T-helper 2 cell treated with Interferon-gamma antibody and Interleukin-4, amounts not matched to agents 5 μg/mL and 100 μg/mL, for 36 hours (primary cell): ENCODE measurements around the gene VAV3.

Experiments
- DNase-seq: peaks from one replicate; pipeline ENCODE4 v3.0.0; 2021; ENCODE audit warnings: low spot score
- H3K27ac Mint-ChIP-seq: one replicate; pipeline ENCODE4 v1.8.0; 2021; ENCODE audit warnings: mild to moderate bottlenecking, mixed read lengths
- H3K27me3 Mint-ChIP-seq: one replicate; pipeline ENCODE4 v1.8.0; 2021; ENCODE audit warnings: low read depth, mixed read lengths
- H3K36me3 Mint-ChIP-seq: one replicate; pipeline ENCODE4 v1.8.0; 2021; ENCODE audit warnings: low read depth, mixed read lengths
- H3K4me1 Mint-ChIP-seq: one replicate; pipeline ENCODE4 v1.8.0; 2021; ENCODE audit warnings: low read depth, mixed read lengths
- H3K4me3 Mint-ChIP-seq: one replicate; pipeline ENCODE4 v1.8.0; 2022; ENCODE audit warnings: mild to moderate bottlenecking, moderate library complexity, mixed read lengths
- H3K9me3 Mint-ChIP-seq: one replicate; pipeline ENCODE4 v1.8.0; 2021; ENCODE audit warnings: mixed read lengths

Gene VAV3

DNA sequence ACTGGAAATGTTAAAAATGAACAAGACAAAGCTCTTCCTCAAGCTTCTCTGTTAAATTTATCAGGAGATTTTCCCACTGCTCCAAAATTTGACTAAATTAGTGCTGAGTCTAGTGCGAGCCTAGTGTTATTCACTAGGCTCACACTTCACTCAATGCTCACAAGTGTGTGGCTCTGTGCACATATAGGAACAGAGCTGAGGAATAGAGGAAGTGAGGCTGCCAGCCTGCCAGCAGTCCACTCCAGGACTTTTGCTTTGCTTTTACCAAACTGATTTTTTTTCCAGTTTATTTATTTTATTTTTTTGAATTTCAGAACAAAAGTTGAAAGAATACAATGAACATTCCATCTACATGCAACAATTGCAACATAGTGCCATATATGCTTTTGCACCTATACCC is 87.2 kb downstream of the VAV3 start:
- DNase-seq = no peak
- H3K27ac Mint-ChIP-seq = no peak overlapping the region
- peaks cover 4% of the 10 kb centered on the region for H3K36me3 Mint-ChIP-seq
- peaks cover 3% of the 10 kb centered on the region for H3K4me1 Mint-ChIP-seq
- H3K4me3 Mint-ChIP-seq = no peak overlapping the region
- H3K9me3 Mint-ChIP-seq = peaks cover 5% of the 10 kb centered on the region
- H3K27me3 Mint-ChIP-seq = peaks cover 1% of the 10 kb centered on the region

DNA sequence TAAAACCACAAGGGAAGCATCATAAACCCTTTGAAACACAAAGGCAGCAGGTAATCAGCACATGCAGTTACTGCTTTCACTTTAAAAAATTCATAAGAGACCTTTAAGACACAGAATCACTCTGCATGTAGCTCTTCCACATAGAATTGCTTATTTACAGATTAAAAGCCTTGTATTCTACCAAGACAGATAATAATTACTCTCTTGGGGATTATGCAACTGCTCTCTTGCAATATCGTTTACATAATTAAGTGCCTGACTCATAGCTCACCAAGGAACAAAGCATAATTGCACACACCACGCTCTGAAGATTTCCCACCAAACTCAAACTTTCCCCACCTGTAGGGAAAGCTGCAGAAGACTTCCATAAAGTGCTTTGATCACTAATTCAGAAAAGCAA is 87.9 kb downstream of the VAV3 start:
- H3K36me3 Mint-ChIP-seq = peaks cover 4% of the 10 kb centered on the region
- H3K27ac Mint-ChIP-seq = no peak overlapping the region
- H3K27me3 Mint-ChIP-seq = no peaks in the 10 kb centered on the region
- H3K4me3 Mint-ChIP-seq = no peak overlapping the region
- peaks cover 3% of the 10 kb centered on the region for H3K4me1 Mint-ChIP-seq
- H3K9me3 Mint-ChIP-seq = peaks cover 5% of the 10 kb centered on the region
- DNase-seq = no peak

DNA sequence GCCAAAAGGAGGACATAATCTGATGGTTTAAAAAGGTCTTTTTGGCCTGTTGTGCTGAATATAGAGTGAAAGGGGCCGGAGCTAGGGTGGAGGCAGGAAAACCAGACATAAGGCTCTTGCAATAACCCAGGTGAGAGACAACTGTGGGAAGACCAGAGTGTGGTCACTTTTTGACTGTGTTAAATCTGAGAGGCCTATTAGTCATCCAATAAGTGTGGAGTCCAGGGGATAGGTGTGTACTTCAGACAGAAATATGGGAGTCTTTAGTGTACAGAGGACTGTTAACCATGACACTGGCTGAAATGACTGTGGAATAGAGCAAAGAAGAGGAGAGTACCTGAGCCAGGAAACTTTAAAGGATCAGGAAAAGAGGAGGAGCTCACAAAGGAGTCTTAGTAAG is 89.3 kb downstream of the VAV3 start:
- Mint-ChIP-seq H3K27me3 (no peaks in the 10 kb centered on the region), H3K4me1 (peaks cover 7% of the 10 kb centered on the region), H3K9me3 (peaks cover 5% of the 10 kb centered on the region), H3K4me3 (no peak overlapping the region), H3K27ac (no peak overlapping the region), H3K36me3 (peaks cover 4% of the 10 kb centered on the region)
- DNase-seq = no peak

DNA sequence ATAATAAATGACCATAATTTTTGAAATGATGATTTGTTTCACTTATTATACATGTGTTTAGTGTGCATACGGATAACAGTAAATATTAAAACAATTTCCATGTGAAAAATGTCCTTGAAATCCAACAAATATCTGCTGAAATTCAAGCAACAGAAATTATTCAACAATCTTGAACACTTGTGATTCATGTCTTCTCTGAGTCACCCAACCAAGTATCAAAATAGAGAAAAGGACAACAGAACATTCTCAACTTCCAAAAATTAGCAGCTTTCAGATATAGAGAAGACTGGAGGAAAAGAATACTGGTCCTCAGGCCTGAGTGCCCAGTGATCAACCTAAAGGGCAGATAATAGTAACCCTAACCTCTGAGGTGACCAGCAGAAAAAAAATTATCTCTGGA is 90.8 kb downstream of the VAV3 start:
- Mint-ChIP-seq H3K27me3 (no peaks in the 10 kb centered on the region), H3K4me3 (no peak overlapping the region), H3K4me1 (peaks cover 7% of the 10 kb centered on the region), H3K36me3 (peaks cover 4% of the 10 kb centered on the region), H3K27ac (no peak overlapping the region), H3K9me3 (peaks cover 5% of the 10 kb centered on the region)
- DNase-seq = no peak

DNA sequence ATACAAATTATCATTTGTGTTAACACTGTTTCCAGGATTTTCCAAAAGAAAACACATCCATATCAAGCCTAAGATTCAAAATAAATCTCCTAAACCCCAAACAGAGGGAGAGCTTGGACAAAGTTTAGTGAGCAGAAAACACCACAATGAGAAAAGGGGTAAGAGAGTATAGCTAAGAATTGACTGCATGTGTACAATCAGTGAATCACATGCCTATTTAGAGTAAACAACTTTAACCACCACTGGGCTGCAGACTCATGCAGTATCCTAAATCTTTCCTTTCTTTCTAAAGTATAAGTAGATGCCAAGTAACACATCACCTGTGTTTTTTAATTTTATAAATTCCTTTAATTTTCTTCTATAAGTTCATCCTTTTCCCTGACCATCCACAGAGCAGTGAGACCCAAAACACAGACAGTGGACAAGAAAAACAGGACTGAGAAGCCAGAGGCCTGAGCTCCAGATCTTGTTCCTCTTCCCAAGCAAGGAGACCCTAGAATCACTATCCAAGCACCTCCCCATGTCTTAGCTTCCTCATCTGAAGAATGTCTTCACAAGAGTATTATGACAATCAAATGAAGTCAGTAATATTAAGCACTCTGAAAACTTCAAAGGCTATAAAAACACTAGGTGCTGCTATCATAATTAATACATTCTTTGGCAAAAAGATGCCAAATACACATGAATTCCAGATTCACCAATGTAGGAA is 93.1 kb downstream of the VAV3 start:
- Mint-ChIP-seq H3K27ac (peak overlapping the region; percentile 22), H3K4me3 (no peak overlapping the region), H3K4me1 (peaks cover 6% of the 10 kb centered on the region), H3K9me3 (peaks cover 5% of the 10 kb centered on the region), H3K27me3 (no peaks in the 10 kb centered on the region), H3K36me3 (peaks cover under 1% of the 10 kb centered on the region)
- no peak for DNase-seq

DNA sequence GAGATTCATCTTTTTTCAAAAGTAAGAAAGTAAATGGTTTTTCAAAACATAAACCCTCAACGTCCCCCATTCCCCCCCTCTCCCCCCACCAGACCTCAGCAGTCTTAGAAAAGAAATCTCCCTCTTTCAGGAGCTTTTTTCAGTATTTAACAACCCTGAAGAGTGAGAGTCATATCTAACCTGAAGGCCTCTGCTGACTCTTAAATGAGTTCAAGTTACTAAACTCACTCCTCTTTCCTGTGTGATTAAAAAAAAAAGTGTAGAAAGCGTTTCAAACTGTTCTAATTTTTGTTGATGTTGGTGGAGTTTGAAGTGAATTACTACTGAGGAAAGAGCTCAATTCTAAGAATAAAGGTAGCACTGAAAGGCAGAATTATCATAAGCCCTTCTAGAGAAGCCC is 93.7 kb downstream of the VAV3 start:
- DNase-seq = no peak
- Mint-ChIP-seq H3K27ac (peak overlapping the region; percentile 22), H3K9me3 (peaks cover 3% of the 10 kb centered on the region), H3K4me3 (no peak overlapping the region), H3K27me3 (no peaks in the 10 kb centered on the region), H3K4me1 (peaks cover 6% of the 10 kb centered on the region), H3K36me3 (no peaks in the 10 kb centered on the region)

DNA sequence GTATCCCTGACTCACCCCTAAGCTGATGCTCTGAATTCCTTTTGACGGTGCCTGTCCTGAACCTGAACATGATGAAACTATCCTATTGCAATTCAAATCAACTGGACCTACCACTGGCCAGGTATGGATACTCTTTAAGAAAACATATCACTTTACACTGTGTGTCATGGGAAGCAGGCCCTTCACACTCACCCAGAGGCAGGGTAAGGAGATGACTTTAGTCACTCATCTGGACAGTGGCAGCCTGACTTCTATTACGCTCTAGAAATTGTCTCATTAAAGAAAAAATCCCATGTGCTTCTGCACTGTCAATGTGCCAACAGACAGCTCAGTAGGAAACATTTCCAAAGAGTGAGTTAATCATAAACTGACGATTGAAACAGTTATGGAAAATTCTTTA is 94.3 kb downstream of the VAV3 start:
- peaks cover 7% of the 10 kb centered on the region for H3K4me1 Mint-ChIP-seq
- no peak overlapping the region for H3K4me3 Mint-ChIP-seq
- H3K9me3 Mint-ChIP-seq = no peaks in the 10 kb centered on the region
- no peaks in the 10 kb centered on the region for H3K27me3 Mint-ChIP-seq
- no peak overlapping the region for H3K27ac Mint-ChIP-seq
- H3K36me3 Mint-ChIP-seq = no peaks in the 10 kb centered on the region
- DNase-seq = no peak

DNA sequence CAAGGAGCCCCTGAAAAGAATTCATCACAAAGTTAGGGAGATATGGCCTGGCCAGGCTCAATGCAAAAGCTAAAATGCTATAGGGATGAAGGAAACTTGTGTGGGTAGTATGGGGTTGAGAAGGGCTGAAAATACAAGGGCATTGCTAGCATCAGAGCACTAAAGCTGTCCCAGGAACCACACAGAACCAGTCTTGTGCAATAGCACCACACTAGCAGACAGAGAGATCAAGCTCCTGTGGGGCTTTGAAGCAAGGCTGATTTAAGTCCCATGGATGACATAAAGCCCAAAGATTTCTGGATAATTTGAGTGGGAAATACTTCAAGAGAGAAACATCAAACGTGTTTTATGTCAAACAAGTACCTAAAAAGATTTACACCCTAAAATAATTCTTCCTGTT is 97.1 kb downstream of the VAV3 start:
- Mint-ChIP-seq H3K27me3 (no peaks in the 10 kb centered on the region), H3K9me3 (no peaks in the 10 kb centered on the region), H3K4me1 (peaks cover 17% of the 10 kb centered on the region), H3K4me3 (no peak overlapping the region), H3K27ac (no peak overlapping the region), H3K36me3 (no peaks in the 10 kb centered on the region)
- DNase-seq = no peak

DNA sequence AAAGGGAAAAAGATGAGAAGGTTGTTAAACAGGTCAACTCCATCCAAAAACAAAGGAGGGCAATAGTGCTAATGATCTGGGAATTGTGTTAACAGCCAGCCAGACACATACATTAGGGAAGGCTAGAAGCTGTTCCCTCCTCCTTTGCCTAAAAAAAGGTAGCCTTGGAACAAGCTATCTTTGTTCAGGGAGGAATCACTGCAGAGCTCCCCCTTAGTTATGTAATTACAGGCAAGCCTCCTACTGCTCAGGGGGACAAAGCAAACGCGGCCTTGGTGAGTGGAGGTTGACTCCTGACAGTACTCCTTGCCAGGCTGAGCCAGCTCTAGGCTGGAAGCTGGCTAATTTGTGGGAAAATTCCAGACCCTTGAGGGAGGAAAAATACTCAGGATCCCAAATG is 97.6 kb downstream of the VAV3 start:
- H3K4me3 Mint-ChIP-seq = no peak overlapping the region
- H3K36me3 Mint-ChIP-seq = no peaks in the 10 kb centered on the region
- no peak overlapping the region for H3K27ac Mint-ChIP-seq
- peaks cover 17% of the 10 kb centered on the region for H3K4me1 Mint-ChIP-seq
- H3K9me3 Mint-ChIP-seq = no peaks in the 10 kb centered on the region
- DNase-seq = no peak
- no peaks in the 10 kb centered on the region for H3K27me3 Mint-ChIP-seq

DNA sequence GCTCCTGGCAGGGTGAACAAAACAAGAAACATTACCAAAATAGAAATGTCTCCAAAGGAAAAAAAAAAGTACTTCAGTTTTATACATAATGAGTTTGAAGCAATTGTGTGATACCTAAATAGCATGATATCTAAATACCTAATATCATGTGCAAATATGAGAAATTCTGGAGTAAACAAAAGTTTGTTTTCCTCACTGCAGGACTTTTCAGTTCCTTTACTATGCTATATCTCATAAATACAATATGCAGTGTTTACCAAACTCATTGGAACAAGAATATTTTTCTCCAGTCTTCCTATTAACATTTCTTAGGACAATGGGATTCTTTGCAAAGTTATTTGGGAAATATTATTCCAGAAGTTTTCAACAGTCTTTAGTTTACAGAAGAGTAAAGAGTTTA is 98.1 kb downstream of the VAV3 start:
- H3K4me3 Mint-ChIP-seq = no peak overlapping the region
- H3K9me3 Mint-ChIP-seq = peaks cover 4% of the 10 kb centered on the region
- peaks cover 21% of the 10 kb centered on the region for H3K4me1 Mint-ChIP-seq
- H3K27me3 Mint-ChIP-seq = no peaks in the 10 kb centered on the region
- DNase-seq = no peak
- H3K27ac Mint-ChIP-seq = no peak overlapping the region
- no peaks in the 10 kb centered on the region for H3K36me3 Mint-ChIP-seq

DNA sequence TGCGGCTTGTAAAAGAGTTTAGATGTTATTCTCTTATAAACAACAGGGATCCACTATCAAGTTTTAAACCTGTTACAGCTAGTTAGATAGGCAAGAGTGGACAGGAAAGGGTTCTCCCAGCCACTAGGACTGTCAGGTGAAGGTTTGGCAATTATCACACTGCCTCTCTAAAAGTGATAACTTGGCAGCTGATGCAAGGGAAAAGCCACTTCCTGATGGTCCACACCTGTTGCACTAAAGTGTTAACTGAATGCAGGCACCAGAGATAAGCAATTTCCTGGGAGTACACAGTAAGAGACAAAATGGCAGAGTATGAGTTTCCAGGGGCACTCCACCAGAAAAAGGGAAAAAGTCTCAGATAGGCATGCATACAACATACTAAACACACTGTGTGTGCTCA is 99.4 kb downstream of the VAV3 start:
- H3K27me3 Mint-ChIP-seq = peaks cover 4% of the 10 kb centered on the region
- H3K4me1 Mint-ChIP-seq = peaks cover 17% of the 10 kb centered on the region
- no peaks in the 10 kb centered on the region for H3K36me3 Mint-ChIP-seq
- no peak for DNase-seq
- H3K9me3 Mint-ChIP-seq = peaks cover 11% of the 10 kb centered on the region
- no peak overlapping the region for H3K27ac Mint-ChIP-seq
- no peak overlapping the region for H3K4me3 Mint-ChIP-seq

DNA sequence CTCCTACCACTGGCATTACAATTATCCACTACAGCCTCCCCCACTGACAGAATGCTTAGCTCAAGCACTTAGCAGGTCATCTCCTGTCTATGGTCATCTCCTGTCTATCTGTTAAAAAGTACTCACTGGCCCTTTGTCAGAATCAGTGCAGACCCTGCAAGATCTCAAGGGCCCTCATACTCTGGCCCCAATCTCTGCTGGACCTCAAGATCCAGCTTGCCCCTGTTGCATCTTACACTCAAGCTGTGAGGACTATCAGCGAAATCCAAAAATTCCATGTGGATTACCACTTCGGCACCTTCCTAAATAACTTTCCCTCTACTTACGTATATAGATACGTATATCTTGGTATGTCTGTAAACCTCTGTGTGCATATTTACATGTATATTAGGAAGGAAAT is 101.6 kb downstream of the VAV3 start:
- H3K27me3 Mint-ChIP-seq = peaks cover 9% of the 10 kb centered on the region
- H3K27ac Mint-ChIP-seq = no peak overlapping the region
- no peak for DNase-seq
- H3K36me3 Mint-ChIP-seq = no peaks in the 10 kb centered on the region
- no peak overlapping the region for H3K4me3 Mint-ChIP-seq
- peaks cover 17% of the 10 kb centered on the region for H3K4me1 Mint-ChIP-seq
- H3K9me3 Mint-ChIP-seq = peaks cover 11% of the 10 kb centered on the region

DNA sequence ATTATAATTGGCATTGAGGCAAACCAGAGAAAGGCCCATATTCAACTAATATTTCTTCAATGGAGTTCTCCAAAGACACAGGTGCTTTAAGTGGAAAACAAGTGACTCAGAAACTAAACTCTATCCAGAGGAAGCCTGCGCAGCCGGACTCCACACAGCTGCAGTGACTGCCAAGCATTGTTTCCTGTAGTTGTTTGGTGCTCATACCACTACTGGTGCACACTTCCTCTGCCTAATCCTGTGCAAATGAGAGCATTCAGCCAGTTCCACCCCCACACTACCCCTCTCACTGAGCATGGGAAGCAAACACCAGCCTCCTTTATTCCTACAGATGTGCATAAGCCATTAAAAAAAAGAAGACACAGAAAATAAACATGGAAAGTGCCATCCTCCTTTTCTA is 102.9 kb downstream of the VAV3 start:
- Mint-ChIP-seq H3K4me3 (no peak overlapping the region), H3K9me3 (peaks cover 11% of the 10 kb centered on the region), H3K4me1 (peaks cover 17% of the 10 kb centered on the region), H3K27ac (no peak overlapping the region), H3K27me3 (peaks cover 11% of the 10 kb centered on the region), H3K36me3 (no peaks in the 10 kb centered on the region)
- no peak for DNase-seq

DNA sequence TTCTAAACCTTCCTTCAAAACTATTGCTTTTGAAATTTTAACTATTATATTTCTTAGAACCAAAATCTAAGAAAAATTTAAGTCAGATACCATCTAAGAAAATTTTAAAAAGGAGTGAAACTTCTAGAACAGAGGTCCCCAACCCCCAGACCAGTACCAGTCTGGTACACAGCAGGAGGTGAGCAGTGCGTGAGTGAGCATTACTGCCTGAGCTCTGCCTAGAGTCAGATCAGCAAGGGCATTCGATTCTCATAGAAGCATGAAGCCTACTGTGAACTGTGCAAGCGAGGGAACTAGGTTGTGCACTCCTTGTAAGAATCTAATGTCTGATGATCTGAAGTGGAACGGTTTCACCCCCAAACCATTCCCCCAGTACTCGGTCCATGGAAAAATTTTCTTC is 106.7 kb downstream of the VAV3 start:
- Mint-ChIP-seq H3K4me1 (peaks cover 5% of the 10 kb centered on the region), H3K27me3 (peaks cover 11% of the 10 kb centered on the region), H3K36me3 (no peaks in the 10 kb centered on the region), H3K4me3 (no peak overlapping the region), H3K9me3 (peaks cover 11% of the 10 kb centered on the region), H3K27ac (no peak overlapping the region)
- DNase-seq = no peak

DNA sequence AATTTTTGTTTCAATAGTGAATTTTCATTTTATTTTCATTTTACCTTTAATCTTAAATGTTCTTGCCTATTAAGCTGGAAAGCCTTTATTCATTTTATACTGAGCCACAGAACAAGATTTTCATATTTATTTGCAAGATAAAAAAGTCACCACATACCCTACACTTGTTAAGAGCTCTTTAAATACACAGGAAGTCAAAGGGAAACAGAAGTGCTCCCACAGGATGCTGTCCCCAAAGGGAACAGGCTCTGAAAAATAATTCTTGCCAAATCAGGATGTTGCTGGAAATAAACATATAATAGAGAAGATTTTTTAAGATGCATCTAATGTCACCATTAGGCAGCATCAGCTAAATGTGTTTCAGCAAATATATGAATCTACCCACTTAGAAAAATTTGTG is 113.6 kb downstream of the VAV3 start:
- Mint-ChIP-seq H3K27ac (no peak overlapping the region), H3K9me3 (peaks cover 6% of the 10 kb centered on the region), H3K36me3 (peaks cover under 1% of the 10 kb centered on the region), H3K4me1 (peaks cover 4% of the 10 kb centered on the region), H3K27me3 (peaks cover 13% of the 10 kb centered on the region), H3K4me3 (no peak overlapping the region)
- DNase-seq = no peak
